Brain pericyte (primary cell): ENCODE measurements around the gene CSE1L.
"Not testable (repeated sequence)": the region's sequence is repeated elsewhere in the genome, so short reads cannot be mapped to it uniquely, and the experiment has no call there.

Experiments
- DNase-seq: peaks from one replicate; pipeline ENCODE4 v3.0.0-alpha.2; 2012; ENCODE audit warnings: low read depth, low spot score

The CSE1L gene

GRCh38 chr20:49118307-49118706, 72.2 kb downstream of the CSE1L start:
- no peak for DNase-seq

- DNase-seq, result no peak
These were observed 73.9 kb downstream of the CSE1L start for GRCh38 chr20:49119988-49120387.

DNA sequence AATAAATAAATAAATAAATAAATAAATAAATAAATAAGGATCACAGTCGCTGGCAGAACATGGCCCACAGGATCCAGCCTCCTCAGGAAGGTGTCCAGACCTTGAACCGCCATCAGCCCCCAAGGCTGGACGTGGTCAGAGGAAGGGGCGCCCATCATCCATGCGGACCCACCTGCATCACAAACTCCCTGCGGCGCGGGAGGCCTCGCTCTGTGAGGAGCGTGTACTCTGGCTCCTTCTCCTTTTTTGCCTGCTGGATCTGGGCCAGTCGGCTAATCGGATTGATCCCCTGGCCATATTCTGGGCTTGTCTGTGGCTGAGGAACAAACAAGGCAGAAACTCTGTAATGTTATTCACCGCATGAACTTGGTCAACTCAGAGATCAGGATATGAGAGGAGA, 76.8 kb downstream of the CSE1L start:
- DNase-seq, result no peak

GRCh38 chr20:49123982-49124381, 77.9 kb downstream of the CSE1L start:
- DNase-seq, result no peak

DNA sequence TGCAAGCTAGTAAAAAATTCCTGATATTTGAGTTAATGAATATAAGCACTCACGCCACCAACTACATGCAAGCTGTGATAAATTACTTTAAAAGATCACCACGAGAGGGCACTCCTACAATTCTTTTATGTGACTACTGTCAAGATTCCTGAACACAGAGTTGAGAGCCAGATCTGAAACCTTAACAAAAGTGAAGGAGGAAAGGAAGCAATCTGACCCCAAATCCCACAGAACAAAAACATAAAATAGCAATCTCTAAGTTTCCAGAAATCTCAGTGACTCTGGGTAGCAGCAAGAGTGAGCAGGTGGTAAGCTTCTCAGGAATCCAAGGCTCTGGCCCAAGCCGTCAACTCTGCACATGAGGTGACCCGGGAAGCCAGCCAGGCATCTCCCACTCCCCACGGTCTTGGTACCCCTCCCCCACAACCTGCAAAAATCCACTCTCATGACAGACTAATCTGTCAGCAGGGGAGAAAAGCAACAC, 86.9 kb downstream of the CSE1L start:
- DNase-seq, result no peak

GRCh38 chr20:49133571-49133970, 87.5 kb downstream of the CSE1L start:
- no peak for DNase-seq

- DNase-seq, result not testable (repeated sequence)
These were observed 88.7 kb downstream of the CSE1L start for GRCh38 chr20:49134797-49135196.

DNA sequence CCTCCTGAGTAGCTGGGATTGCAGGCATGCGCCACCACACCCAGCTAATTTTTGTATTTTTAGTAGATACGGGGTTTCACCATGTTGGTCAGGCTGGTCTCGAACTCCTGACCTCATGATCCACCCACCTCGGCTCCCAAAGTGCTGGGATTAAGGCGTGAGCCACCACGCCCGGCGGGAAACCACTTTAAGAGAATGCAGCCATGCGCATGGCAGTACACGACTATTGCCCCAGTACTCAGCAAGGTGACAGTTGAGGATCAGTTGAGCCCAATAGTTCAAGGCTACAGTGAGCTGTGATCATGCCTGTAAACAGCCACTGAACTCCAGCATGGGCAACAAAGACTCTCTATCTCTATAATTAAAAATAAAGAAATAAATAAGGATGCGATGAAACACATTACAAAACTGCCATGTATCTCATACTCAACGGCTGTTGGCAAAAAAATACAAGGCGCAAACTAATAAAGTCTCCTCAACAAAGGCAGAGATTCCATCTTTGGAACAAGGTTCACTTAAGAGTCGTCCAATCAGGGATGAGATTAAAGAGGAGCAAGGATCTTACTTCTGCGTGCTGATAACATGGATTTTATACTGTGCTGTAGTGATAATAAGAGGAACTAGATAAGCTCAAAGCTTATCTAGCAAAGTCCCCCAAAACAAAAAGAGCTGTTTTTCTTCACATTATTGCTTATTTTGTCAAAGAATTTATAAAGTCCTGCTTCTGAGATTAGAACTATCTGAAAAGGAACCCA, 90.9 kb downstream of the CSE1L start:
- DNase-seq, result no peak

DNA sequence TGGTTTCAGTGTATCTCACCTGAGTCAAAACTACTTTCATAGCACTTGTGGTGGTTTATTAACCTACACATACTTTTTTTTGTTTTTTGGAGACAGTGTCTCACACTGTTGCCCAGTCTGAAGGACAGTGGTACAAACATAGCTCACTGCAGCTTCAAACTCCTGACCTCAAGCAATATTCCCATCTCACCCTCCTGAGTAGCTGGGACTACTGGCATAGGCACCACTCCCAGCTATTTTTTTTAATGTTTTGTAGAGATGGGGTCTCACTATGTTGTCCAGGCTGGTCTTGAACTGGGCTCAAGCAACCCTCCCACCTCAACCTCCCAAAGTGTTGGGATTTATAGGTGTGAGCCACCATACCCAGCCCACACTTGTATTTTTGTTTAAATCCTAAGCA, 92.3 kb downstream of the CSE1L start:
- no peak for DNase-seq

DNA sequence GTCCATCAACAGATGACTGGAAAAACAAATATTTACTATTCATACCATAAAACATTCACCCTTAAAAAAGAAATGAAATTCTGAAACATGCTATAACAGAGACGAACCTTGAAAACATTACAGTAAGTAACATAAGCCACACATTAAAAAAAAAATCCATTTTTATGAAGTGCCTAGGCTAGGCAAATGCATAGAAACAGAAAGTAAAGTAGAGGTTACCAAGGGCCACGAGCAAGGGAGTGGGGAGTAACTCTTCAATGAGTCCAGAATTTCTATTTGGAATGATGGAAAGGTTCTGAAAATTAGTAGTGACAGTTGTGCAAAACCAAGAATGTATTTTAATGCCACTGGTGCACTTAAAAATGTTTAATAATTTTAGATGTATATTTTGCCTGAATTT, 94.3 kb downstream of the CSE1L start:
- DNase-seq, result no peak

GRCh38 chr20:49140834-49141233, 94.7 kb downstream of the CSE1L start:
- no peak for DNase-seq
